Measurements from ENCODE around the gene ST6GALNAC2.
"Not testable (repeated sequence)": the region's sequence is repeated elsewhere in the genome, so short reads cannot be mapped to it uniquely, and the experiment has no call there.

Gene ST6GALNAC2

DNA sequence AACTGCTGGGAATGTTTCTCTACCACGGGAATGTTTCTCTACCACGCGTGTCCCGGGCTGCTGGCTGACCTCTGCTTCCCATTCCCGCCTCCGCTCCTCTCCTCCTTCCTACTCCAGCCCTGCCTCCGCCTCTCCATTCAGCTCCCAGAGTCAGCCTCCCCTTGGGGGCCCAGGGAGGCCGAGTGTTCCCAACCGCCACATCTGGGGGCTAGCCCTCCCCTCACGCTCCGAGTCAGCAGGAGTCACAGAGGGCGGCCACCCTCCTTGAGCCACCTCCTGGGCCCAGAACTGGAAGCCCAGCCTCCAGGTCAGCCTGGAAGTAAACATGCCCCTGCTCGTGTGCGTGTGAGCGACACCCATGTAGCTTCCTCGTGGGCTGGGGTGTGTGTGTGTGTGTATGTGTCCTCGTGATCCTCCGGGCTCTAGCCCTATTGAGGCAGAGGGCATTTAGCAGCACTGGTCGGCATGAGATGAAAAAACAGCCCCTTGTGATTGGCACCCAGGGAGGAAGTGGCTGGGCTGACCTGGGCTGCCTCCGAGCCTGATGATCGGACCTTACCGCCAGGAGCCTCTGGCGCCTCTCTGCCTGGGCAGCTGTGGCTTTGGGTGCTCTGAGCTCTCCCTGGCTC lies 55.5 kb downstream of the ST6GALNAC2 start:
- no peak overlapping the region for H3K4me3 ChIP-seq (ENCODE audit: low read depth, low read length)

DNA sequence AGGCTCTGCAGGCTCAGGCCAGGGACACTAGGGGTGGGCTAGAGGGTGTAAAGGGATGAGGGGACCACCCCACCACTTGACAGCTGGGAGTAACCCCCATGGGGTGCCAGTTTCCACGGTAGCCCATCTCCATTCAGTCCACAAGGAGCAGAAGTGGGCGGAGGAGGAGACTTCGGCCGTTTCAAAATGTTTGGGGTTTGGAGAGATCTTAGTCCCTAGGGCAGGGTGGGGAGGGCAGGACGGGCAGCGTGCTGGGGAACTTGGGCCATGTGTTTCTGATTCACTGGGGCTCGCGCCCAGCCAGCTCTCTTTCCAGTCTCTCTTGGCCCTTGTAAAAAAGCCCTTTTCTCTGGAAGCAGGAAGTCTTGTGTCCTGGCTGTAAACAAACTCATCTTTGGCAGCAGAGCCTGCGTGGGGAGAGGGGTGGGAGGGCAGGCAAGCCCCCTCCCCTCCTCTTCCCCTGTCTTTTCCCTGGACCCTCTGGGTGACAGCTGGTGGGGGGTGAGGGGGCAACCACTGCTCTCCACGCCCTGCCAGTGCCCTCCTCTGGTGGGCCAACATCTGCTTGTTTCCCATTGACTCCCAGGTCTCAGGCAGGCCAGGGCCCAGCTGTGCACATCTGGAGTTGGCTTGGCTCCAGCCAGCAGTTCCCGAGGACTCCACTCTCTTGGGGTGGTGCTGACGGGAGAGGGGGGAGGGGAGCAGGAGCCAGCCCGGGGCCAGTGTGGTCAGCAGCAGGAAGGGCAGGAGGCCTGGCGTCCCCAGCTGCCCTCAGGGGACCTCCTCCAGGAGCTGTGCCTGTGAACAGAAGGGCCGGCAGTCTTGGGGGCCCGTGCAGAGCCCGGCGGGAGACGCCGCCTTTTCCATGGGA lies 56.2 kb downstream of the ST6GALNAC2 start:
- H3K4me3 ChIP-seq (ENCODE audit: low read depth, low read length) = no peak overlapping the region
- no peak for DNase-seq (ENCODE audit: low read depth)
- TF ChIP-seq, protein P1, sequence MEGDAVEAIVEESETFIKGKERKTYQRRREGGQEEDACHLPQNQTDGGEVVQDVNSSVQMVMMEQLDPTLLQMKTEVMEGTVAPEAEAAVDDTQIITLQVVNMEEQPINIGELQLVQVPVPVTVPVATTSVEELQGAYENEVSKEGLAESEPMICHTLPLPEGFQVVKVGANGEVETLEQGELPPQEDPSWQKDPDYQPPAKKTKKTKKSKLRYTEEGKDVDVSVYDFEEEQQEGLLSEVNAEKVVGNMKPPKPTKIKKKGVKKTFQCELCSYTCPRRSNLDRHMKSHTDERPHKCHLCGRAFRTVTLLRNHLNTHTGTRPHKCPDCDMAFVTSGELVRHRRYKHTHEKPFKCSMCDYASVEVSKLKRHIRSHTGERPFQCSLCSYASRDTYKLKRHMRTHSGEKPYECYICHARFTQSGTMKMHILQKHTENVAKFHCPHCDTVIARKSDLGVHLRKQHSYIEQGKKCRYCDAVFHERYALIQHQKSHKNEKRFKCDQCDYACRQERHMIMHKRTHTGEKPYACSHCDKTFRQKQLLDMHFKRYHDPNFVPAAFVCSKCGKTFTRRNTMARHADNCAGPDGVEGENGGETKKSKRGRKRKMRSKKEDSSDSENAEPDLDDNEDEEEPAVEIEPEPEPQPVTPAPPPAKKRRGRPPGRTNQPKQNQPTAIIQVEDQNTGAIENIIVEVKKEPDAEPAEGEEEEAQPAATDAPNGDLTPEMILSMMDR (IDR thresholded peaks at IDR 0.05; ENCODE audit: low read depth, low read length, missing control alignments) = no peak

More for the DNA sequence above, 55.5 kb downstream of the ST6GALNAC2 start:
- TF ChIP-seq, protein P1 (IDR thresholded peaks at IDR 0.05; ENCODE audit: low read depth, low read length, missing control alignments) = no peak
- no peak for DNase-seq (ENCODE audit: low read depth)

DNA sequence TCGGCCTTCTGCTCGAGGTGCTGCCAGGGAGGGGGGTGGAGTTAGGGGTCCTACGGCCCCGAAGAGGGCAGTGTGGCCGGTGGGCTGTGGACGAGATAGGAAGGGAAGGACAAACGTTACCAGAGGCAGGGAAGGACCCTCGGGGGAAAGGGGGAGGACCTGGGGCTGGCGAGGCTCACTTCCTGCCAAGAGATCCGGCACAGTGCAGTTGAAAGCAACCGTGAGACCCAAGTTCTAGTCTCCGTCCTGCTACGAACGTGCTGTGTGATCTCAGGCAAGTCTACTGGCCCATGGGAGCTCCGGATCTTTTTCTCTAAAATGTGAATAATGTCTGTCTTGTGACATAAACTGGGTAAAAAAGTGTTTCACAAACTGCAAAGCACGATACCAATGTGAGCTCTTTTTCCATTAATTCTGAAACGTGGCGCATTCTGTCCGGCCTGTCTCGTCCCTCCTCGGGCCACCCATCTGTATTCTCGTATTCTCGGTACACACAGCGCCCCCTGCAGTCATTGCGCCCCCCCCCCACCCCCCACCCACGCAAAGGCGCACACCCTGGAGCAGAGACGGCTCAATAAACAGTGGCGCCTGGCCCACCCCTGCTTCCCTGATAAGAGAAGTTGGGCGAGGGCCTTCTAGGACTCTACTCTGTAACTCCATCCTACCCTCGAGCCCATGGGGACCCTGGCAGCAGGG lies 57.0 kb downstream of the ST6GALNAC2 start:
- peak overlapping the region; percentile 58 for H3K4me3 ChIP-seq (ENCODE audit: low read depth, low read length)
- TF ChIP-seq, protein P1 (IDR thresholded peaks at IDR 0.05; ENCODE audit: low read depth, low read length, missing control alignments) = peak; percentile 34
- no peak for DNase-seq (ENCODE audit: low read depth)

DNA sequence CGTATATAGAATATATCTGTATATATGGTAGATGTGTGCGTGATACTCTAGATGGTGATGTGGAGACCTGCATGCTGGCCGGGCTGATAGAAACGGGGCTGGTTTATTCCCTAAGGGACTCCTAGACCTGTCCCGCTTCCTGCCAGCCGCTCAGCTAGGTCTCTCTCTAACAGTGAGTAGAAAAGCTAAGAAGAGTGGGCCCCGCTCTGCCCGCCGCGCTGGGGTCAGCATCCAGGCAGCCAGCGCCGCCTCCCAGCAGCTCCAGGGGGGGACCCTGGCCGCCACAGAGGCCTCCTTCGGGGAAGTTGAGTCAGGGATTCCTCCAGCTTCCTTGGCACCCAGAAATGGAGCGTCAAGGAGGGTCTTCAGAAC lies 57.5 kb downstream of the ST6GALNAC2 start:
- DNase-seq (ENCODE audit: low read depth) = no peak
- peak overlapping the region; percentile 58 for H3K4me3 ChIP-seq (ENCODE audit: low read depth, low read length)
- TF ChIP-seq, protein P1 (IDR thresholded peaks at IDR 0.05; ENCODE audit: low read depth, low read length, missing control alignments) = no peak

DNA sequence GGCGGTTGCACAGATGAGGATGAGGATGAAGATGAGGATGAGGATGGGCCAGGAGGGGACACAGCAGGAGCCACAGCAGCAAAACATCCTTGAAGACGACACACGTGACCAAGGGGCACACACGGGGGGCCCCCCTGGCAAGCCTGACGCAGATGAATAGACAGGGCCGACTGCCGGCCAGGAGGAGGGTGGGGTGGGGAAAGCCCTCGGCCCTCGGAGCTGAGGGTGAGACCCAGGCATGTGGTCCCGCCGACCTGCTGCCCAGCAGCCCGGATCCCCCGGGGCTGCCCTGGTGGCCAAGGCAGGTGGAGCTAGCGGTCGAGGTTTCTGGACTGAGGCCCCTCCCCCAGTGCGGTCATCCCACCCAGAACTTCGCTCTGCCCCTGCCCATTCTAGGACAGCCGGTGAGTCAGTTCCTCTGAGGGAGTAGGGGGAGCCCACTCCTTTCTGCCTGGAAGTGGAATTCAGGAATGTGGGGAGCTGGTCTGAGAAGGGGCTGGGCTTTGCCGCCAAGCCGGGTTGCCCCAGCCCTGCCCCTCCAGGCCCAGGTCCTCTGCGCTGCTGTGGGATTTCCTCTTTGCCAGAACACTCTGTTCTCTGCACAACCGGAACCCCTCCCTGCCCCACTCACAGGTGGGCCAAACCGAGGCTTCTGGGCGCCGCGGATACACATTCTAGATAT lies 58.1 kb downstream of the ST6GALNAC2 start:
- no peak for DNase-seq (ENCODE audit: low read depth)
- TF ChIP-seq, protein P1 (IDR thresholded peaks at IDR 0.05; ENCODE audit: low read depth, low read length, missing control alignments) = peak; percentile 17
- H3K4me3 ChIP-seq (ENCODE audit: low read depth, low read length) = peak overlapping the region; percentile 58

DNA sequence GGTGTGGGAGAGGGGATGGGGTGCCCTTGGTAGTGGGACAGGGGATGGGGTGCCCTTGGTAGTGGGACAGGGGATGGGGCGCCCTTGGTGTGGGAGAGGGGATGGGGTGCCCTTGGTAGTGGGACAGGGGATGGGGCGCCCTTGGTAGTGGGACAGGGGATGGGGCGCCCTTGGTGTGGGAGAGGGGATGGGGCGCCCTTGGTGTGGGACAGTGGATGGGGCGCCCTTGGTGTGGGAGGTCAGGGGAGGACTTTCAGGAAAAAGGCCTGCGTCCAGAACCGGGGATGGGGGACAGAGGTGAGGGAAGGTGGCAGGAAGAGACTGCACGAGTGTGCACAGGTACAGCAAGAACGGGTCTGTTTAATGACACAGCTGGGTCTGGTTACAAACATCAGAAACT lies 58.6 kb downstream of the ST6GALNAC2 start:
- H3K4me3 ChIP-seq (ENCODE audit: low read depth, low read length); DNase-seq (ENCODE audit: low read depth): not testable (repeated sequence)

DNA sequence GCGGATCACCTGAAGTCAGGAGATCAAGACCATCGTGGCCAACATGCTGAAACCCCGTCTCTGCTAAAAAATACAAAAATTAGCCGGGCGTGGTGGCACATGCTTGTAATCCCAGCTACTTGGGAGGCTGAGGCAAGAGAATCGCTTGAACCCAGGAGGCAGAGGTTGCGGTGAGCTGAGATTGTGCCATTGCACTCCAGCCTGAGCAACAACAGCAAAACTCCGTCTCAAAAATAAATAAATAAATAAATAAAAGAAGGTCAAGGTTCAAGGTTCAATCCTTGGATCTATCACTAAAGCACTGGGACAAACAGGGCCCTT lies 60.2 kb downstream of the ST6GALNAC2 start:
- DNase-seq (ENCODE audit: low read depth); H3K4me3 ChIP-seq (ENCODE audit: low read depth, low read length): not testable (repeated sequence)
